ENCODE results near the gene MUTYH. TPM values are rescaled to one million over a fixed set of nuclear protein-coding genes. Genes with fewer than 3 reads are reported as not detected.

MUTYH gene
- total RNA-seq, 1 experiment from 2014 or later: 40.8 TPM

GRCh38 chr1:45300669-45300997, 39.6 kb downstream of the MUTYH start:
- TF ChIP-seq TCF7L2 (IDR thresholded peaks at IDR 0.05; ENCODE audit: low read depth, low read length) (no peak), POLR2AphosphoS5 (IDR thresholded peaks at IDR 0.05; ENCODE audit: low read depth, low read length) (no peak)
- TF ChIP-seq, protein P1, sequence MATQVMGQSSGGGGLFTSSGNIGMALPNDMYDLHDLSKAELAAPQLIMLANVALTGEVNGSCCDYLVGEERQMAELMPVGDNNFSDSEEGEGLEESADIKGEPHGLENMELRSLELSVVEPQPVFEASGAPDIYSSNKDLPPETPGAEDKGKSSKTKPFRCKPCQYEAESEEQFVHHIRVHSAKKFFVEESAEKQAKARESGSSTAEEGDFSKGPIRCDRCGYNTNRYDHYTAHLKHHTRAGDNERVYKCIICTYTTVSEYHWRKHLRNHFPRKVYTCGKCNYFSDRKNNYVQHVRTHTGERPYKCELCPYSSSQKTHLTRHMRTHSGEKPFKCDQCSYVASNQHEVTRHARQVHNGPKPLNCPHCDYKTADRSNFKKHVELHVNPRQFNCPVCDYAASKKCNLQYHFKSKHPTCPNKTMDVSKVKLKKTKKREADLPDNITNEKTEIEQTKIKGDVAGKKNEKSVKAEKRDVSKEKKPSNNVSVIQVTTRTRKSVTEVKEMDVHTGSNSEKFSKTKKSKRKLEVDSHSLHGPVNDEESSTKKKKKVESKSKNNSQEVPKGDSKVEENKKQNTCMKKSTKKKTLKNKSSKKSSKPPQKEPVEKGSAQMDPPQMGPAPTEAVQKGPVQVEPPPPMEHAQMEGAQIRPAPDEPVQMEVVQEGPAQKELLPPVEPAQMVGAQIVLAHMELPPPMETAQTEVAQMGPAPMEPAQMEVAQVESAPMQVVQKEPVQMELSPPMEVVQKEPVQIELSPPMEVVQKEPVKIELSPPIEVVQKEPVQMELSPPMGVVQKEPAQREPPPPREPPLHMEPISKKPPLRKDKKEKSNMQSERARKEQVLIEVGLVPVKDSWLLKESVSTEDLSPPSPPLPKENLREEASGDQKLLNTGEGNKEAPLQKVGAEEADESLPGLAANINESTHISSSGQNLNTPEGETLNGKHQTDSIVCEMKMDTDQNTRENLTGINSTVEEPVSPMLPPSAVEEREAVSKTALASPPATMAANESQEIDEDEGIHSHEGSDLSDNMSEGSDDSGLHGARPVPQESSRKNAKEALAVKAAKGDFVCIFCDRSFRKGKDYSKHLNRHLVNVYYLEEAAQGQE (IDR thresholded peaks at IDR 0.05; ENCODE audit: insufficient read depth in 1 of 2, low read depth in 2 of 2, low read length in 1 of 2): no peak
- DNase-seq (ENCODE audit: low read depth, low spot score) (no peak), ATAC-seq (no peak)
- H3K36me3 ChIP-seq (ENCODE audit: control insufficient read depth, insufficient read depth, low read length): no peaks in the 10 kb centered on the region
- ChIA-PET CTCF (interaction anchor here (0.5 to 1.6 kb wide), 3 partner anchors 270 to 286 kb away, joined by 8 to 9 read pairs (median 9); no protein-coding TSS in a partner anchor), POLR2A (no interaction called here)
- H3K4me3 ChIP-seq (ENCODE audit: low read depth in 2 of 2, low read length in 2 of 2): no peak overlapping the region
- in situ Hi-C loops (cut with HindIII; ENCODE audit: low pct_unique_long_range_greater_than_20kb, low sequenced_read_pairs): no loop called here
- H3K9me3 ChIP-seq (ENCODE audit: control insufficient read depth, insufficient read depth, low read depth, low read length): no peaks in the 10 kb centered on the region
- H3K27ac ChIP-seq (ENCODE audit: low read length): no peak overlapping the region
- BruUV-seq (replicated peaks): no TSS peak
- peaks cover 8% of the 10 kb centered on the region for H3K4me1 ChIP-seq (ENCODE audit: control insufficient read depth, insufficient read depth, low read length)
- intact Hi-C loops (cut with micrococcal nuclease; ENCODE audit: unreplicated experiment): loop anchor here (1.0 to 10.0 kb wide), 2 partner anchors 288 to 466 kb away; partner anchors contain the start of gene UROD
- no peaks in the 10 kb centered on the region for H3K27me3 ChIP-seq (ENCODE audit: control insufficient read depth, insufficient read depth, low read length)

DNA sequence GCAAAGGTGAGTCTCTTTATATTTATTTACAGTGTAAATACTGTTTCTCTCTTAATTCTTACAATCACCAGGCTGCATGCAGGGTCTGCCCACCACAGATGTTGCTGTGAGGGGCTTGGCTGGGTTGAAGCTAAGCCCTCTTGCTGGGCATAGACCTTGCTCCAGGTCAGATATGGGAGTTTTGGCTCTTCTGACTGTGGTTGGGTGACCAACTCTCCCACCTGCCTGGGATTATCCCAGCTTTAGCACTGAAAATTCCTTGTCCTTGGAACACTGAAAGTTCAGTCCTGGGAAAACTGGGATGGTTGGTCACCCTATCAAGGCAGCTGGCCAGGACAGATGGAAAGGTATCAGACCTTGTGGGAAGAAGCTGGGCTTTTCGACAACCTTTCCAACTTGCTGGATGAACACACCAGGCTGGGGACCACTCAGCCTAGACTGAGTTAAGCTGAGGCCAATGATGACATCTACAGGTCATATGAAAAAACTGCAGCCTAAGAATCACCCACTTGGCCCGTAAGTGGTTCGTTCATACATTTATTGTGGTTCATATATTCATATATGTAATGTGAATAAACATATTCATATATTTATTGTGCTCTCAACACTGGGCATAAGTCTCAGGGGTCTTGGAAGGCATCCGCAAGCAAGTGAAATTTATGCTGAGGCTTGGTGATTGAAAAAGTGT, 40.1 kb downstream of the MUTYH start:
- Histone ChIP-seq H3K27me3 (ENCODE audit: control insufficient read depth, insufficient read depth, low read length) (no peaks in the 10 kb centered on the region), H3K27ac (ENCODE audit: low read length) (no peak overlapping the region), H3K4me1 (ENCODE audit: control insufficient read depth, insufficient read depth, low read length) (peaks cover 8% of the 10 kb centered on the region), H3K36me3 (ENCODE audit: control insufficient read depth, insufficient read depth, low read length) (no peaks in the 10 kb centered on the region), H3K9me3 (ENCODE audit: control insufficient read depth, insufficient read depth, low read depth, low read length) (no peaks in the 10 kb centered on the region), H3K4me3 (ENCODE audit: low read depth in 2 of 2, low read length in 2 of 2) (no peak overlapping the region)
- ATAC-seq: peak; percentile 39; the same call in 1 of the 2 replicates
- DNase-seq (ENCODE audit: low read depth, low spot score): peak; percentile 65
- ChIA-PET CTCF (interaction anchor here (0.5 to 1.6 kb wide), 3 partner anchors 269 to 286 kb away, joined by 8 to 9 read pairs (median 9); no protein-coding TSS in a partner anchor), POLR2A (no interaction called here)
- in situ Hi-C loops (cut with HindIII; ENCODE audit: low pct_unique_long_range_greater_than_20kb, low sequenced_read_pairs) (no loop called here), intact Hi-C loops (cut with micrococcal nuclease; ENCODE audit: unreplicated experiment) (loop anchor here (1.0 to 10.0 kb wide), 3 partner anchors 95 to 465 kb away; partner anchors contain the start of genes UROD and ZSWIM5)
- TF ChIP-seq POLR2AphosphoS5 (IDR thresholded peaks at IDR 0.05; ENCODE audit: low read depth, low read length): no peak
- no peak for TF ChIP-seq TCF7L2 (IDR thresholded peaks at IDR 0.05; ENCODE audit: low read depth, low read length)
- TF ChIP-seq SIN3A (IDR thresholded peaks at IDR 0.05; ENCODE audit: borderline replicate concordance, insufficient read depth, low read depth, low read length): no peak
- TF ChIP-seq CTCF (IDR thresholded peaks at IDR 0.05): peak; percentile 86
- TF ChIP-seq, protein P1 (IDR thresholded peaks at IDR 0.05; ENCODE audit: insufficient read depth in 1 of 2, low read depth in 2 of 2, low read length in 1 of 2): no peak
- no TSS peak for BruUV-seq (replicated peaks)
